ENCODE data around the gene STEAP4.

DNA sequence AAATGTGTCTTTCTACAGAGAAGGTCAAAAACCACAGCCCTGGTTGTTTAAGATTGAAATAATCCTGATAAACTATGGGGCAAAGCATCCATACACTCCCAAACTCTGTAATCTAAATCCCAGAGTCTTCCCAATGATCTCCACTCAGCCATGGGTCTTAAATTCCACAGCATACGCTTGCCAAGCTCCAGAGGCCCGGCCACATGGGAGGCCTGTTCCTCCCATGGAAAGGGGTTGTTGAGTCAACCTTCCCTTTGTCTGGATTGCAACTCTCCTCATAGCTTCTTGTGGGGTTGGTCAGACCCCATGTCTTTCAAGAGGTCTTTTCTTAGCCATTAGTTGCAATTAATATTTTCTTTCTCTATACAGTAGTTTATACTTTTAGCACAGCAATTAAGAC lies 718 bp upstream of the STEAP4 start:
- no peak for TF ChIP-seq CTCF (IDR thresholded peaks at IDR 0.05)
- no peak for TF ChIP-seq POLR2AphosphoS5 (IDR thresholded peaks at IDR 0.05; ENCODE audit: low read depth, low read length)
- TF ChIP-seq REST (IDR thresholded peaks at IDR 0.05; ENCODE audit: insufficient read depth in 1 of 2, low read depth in 2 of 2, low read length in 1 of 2) = no peak

Measured in Panc1 (cell line).